B cell (primary cell): ENCODE data around the gene HMGN4. TPM values are rescaled to one million over a fixed set of nuclear protein-coding genes. Genes with fewer than 3 reads are reported as not detected.

Source experiments
- ATAC-seq: fragments of 200-7000 bp; cut with Tn5 transposase; one replicate; pipeline ENCODE4 v1.10.0; 2021; ENCODE audit warnings: low read depth, mild to moderate bottlenecking, moderate number of reproducible peaks, moderate library complexity
- CTCF ChIA-PET: fragments of 350-600 bp; sonication (Branson Sonifier 250); formaldehyde crosslinking; loops from one replicate; lab custom pipeline; 2021; ENCODE audit warnings: antibody characterized with exemption, inconsistent platforms; lab: Charles Lee
- POLR2A ChIA-PET: fragments of 350-600 bp; sonication (Branson Sonifier 250); formaldehyde crosslinking; loops from one replicate; lab custom pipeline; 2021; ENCODE audit warnings: antibody characterized with exemption; lab: Charles Lee
- DNase-seq: peaks from one replicate; pipeline ENCODE4 v3.0.0; 2013
- H2AFZ ChIP-seq: 2 replicates; pipeline ENCODE4 v1.6.1; 2012; ENCODE audit warnings: mild to moderate bottlenecking, low read depth, low read length; ENCODE audit not compliant: insufficient read depth, poor library complexity, severe bottlenecking
- H3K27ac ChIP-seq, 2 donors: 1 replicate in 1 of 2; 2 replicates in 1 of 2; pipeline ENCODE4 v1.5.1; 2012 to 2013; ENCODE audit warnings: low read length in 2 of 2, mild to moderate bottlenecking in 2 of 2, moderate library complexity in 1 of 2
- H3K27me3 ChIP-seq, 4 experiments: fragments of 200-600 bp in 1 of 4; sonication (generic) in 1 of 4; replicated peaks in 1 of 4; 1 replicate in 2 of 4; 2 replicates in 2 of 4; pipeline versions ENCODE4 v1.6.1 to v1.7.0; 2013 to 2016; ENCODE audit warnings: low read length in 3 of 4, mild to moderate bottlenecking in 2 of 4, mixed read lengths in 1 of 4, moderate library complexity in 1 of 4; ENCODE audit not compliant: insufficient read depth in 4 of 4, control insufficient read depth in 3 of 4; ENCODE audit errors: control extremely low read depth in 1 of 4
- H3K36me3 ChIP-seq, 2 experiments: replicated peaks in 1 of 2; 1 replicate in 1 of 2; 2 replicates in 1 of 2; pipeline versions ENCODE4 v1.6.1 to v1.7.1; 2013; ENCODE audit warnings: low read length in 1 of 2; ENCODE audit not compliant: insufficient read depth in 2 of 2, control insufficient read depth in 1 of 2; ENCODE audit errors: control extremely low read depth in 1 of 2, extremely low read depth in 1 of 2
- H3K4me1 ChIP-seq, 2 donors: fragments of 200-600 bp in 1 of 2; sonication (generic) in 1 of 2; 1 replicate in 1 of 2; 2 replicates in 1 of 2; pipeline versions ENCODE4 v1.5.1 to v1.6.1; 2013 to 2017; ENCODE audit warnings: low read length in 2 of 2; ENCODE audit not compliant: control insufficient read depth in 2 of 2, insufficient read depth in 2 of 2
- H3K4me2 ChIP-seq: replicated peaks from 2 replicates; pipeline ENCODE3; 2012; ENCODE audit warnings: mild to moderate bottlenecking, low read depth, low read length; ENCODE audit not compliant: poor library complexity, severe bottlenecking
- H3K4me3 ChIP-seq, 5 experiments: fragments of 200-600 bp in 1 of 5; sonication (generic) in 1 of 5; 1 replicate in 3 of 5; 2 replicates in 2 of 5; pipeline versions ENCODE4 v1.5.1 to v1.7.0; 2011 to 2016; ENCODE audit warnings: low read length in 4 of 5, mild to moderate bottlenecking in 4 of 5, low read depth in 2 of 5, control low read depth in 1 of 5, moderate library complexity in 1 of 5; ENCODE audit not compliant: insufficient read depth in 1 of 5; ENCODE audit errors: control extremely low read depth in 1 of 5, extremely low read depth in 1 of 5
- H3K79me2 ChIP-seq: fragments of 200-600 bp; sonication (generic); one replicate; pipeline ENCODE4 v1.6.0; 2016; ENCODE audit warnings: low read length; ENCODE audit not compliant: control insufficient read depth, insufficient read depth
- H3K9ac ChIP-seq: fragments of 200-600 bp; sonication (generic); 2 replicates; pipeline ENCODE4 v1.6.1; 2017; ENCODE audit warnings: mild to moderate bottlenecking, low read length, moderate library complexity
- H3K9me3 ChIP-seq, 3 donors: one replicate each; pipeline versions ENCODE4 v1.6.1 to v1.7.1; 2013; ENCODE audit warnings: low read length in 2 of 3; ENCODE audit not compliant: control insufficient read depth in 2 of 3, insufficient read depth in 1 of 3; ENCODE audit errors: control extremely low read depth in 1 of 3
- H4K20me1 ChIP-seq: 2 replicates; pipeline ENCODE4 v1.6.0; 2012; ENCODE audit warnings: mild to moderate bottlenecking, low read length; ENCODE audit not compliant: insufficient read depth, control insufficient read depth, poor library complexity, severe bottlenecking
- H3K27ac Mint-ChIP-seq: one replicate; pipeline ENCODE4 v1.8.0; 2021; ENCODE audit warnings: mixed read lengths
- H3K27me3 Mint-ChIP-seq: one replicate; pipeline ENCODE4 v1.8.0; 2021; ENCODE audit warnings: mixed read lengths
- H3K4me1 Mint-ChIP-seq: one replicate; pipeline ENCODE4 v1.8.0; 2021; ENCODE audit warnings: mixed read lengths
- H3K4me3 Mint-ChIP-seq: one replicate; pipeline ENCODE4 v1.8.0; 2021; ENCODE audit warnings: mixed read lengths
- H3K9me3 Mint-ChIP-seq: one replicate; pipeline ENCODE4 v1.8.0; 2022; ENCODE audit warnings: mixed read lengths; ENCODE audit not compliant: insufficient read depth
- EZH2 ChIP-seq: IDR thresholded peaks from 2 replicates; pipeline ENCODE4 v1.6.1; 2012; ENCODE audit warnings: borderline replicate concordance, low read depth, mild to moderate bottlenecking, moderate library complexity, low read length; ENCODE audit not compliant: insufficient read depth, poor library complexity, severe bottlenecking
- WGBS: methylation state at CpG from one replicate; pipeline ENCODE4 v1.1.5; 2013; ENCODE audit warnings: missing lambda C conversion rate; ENCODE audit not compliant: insufficient coverage; 5-methylcytosine and 5-hydroxymethylcytosine counted together
- intact Hi-C: fragments of 100-400 bp; cut with micrococcal nuclease; formaldehyde crosslinking; loops from one replicate; pipeline ENCODE4 v1.10.0; 2022
- polyA plus RNA-seq: library from polyadenylated mRNA; depleted of rRNA; stranded (reverse); fragments of >200 nt; gene quantifications from 2 replicates; pipeline ENCODE4 v1.2.3, GENCODE V29; 2012
- total RNA-seq, 2 donors: library from RNA; stranded (reverse); fragments of 120-200 nt in 1 of 2; gene quantifications; 1 replicate in 1 of 2; 2 replicates in 1 of 2; pipeline versions ENCODE4 v1.2.3 to v1.2.4, GENCODE V29; 2013 to 2022
- TF ChIP-seq, protein P1 (sequence below): fragments of 200-600 bp; IDR thresholded peaks from one replicate; pipeline ENCODE4 v1.8.0; 2022; ENCODE audit warnings: antibody characterized with exemption, mild to moderate bottlenecking

Gene HMGN4
- total and polyA plus RNA-seq, 2 donors (not counting 1 experiment from before 2014, with no cell fraction given): 37.7 to 81.1 TPM

DNA sequence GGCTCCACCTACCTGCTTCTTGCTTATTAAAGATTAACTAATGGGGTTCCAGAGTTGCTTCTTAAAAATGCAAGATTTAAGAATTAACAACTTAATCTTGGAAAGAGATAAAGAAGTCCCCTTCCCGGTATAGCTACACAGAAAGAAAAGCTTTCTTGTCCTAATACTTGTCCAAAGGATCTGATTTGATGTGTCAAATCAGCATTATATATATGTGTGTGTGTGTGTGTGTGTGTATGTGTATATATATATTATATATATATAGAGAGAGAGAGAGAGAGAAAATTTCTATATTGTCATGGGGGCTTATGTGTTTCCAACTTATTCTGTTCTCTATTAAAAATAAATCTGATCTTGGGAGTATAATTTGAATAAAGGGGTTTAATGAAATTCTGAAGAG is 4.6 kb upstream of the HMGN4 start:
- POLR2A ChIA-PET: interaction anchor here (0.5 to 2.3 kb wide), 4 partner anchors 12 to 258 kb away, joined by 3 to 16 read pairs (median 7); no protein-coding TSS in a partner anchor
- H3K4me3 ChIP-seq: peak overlapping the region; percentile 56 to 86 (median 78)
- H3K9me3 ChIP-seq: no peaks in the 10 kb centered on the region
- CTCF ChIA-PET: interaction anchor here (0.6 to 3.7 kb wide), 10 partner anchors 9 to 348 kb away, joined by 3 to 27 read pairs (median 5); a partner anchor contains a TSS
- peak overlapping the region; percentile 81 for H3K9ac ChIP-seq
- H3K4me2 ChIP-seq: peak overlapping the region; percentile 79
- Mint-ChIP-seq H3K27me3 (peaks cover 3% of the 10 kb centered on the region), H3K27ac (peak overlapping the region; percentile 97), H3K4me3 (peak overlapping the region; percentile 99), H3K4me1 (peaks cover 50% of the 10 kb centered on the region), H3K9me3 (no peaks in the 10 kb centered on the region)
- no peaks in the 10 kb centered on the region for H4K20me1 ChIP-seq
- peaks cover 23 to 28% of the 10 kb centered on the region in 2 donors for H3K4me1 ChIP-seq
- intact Hi-C loops: loop anchor here (1.0 kb wide), 1 partner anchor 35 kb away; no protein-coding TSS in a partner anchor
- no CpG with 5 or more reads among the region's 1 CpG for WGBS
- no peaks in the 10 kb centered on the region for H3K36me3 ChIP-seq
- ATAC-seq (no peak), DNase-seq (no peak)
- H3K27me3 ChIP-seq: no peaks in the 10 kb centered on the region
- TF ChIP-seq EZH2: no peak
- TF ChIP-seq, protein P1, sequence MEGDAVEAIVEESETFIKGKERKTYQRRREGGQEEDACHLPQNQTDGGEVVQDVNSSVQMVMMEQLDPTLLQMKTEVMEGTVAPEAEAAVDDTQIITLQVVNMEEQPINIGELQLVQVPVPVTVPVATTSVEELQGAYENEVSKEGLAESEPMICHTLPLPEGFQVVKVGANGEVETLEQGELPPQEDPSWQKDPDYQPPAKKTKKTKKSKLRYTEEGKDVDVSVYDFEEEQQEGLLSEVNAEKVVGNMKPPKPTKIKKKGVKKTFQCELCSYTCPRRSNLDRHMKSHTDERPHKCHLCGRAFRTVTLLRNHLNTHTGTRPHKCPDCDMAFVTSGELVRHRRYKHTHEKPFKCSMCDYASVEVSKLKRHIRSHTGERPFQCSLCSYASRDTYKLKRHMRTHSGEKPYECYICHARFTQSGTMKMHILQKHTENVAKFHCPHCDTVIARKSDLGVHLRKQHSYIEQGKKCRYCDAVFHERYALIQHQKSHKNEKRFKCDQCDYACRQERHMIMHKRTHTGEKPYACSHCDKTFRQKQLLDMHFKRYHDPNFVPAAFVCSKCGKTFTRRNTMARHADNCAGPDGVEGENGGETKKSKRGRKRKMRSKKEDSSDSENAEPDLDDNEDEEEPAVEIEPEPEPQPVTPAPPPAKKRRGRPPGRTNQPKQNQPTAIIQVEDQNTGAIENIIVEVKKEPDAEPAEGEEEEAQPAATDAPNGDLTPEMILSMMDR: no peak
- H2AFZ ChIP-seq: peak overlapping the region; percentile 93
- peaks cover 6% of the 10 kb centered on the region for H3K79me2 ChIP-seq
- peak overlapping the region; percentile 45 to 78 for H3K27ac ChIP-seq

GRCh38 chr6:26534681-26535465 is 3.3 kb upstream of the HMGN4 start:
- intact Hi-C loops: loop anchor here (5.0 kb wide), 4 partner anchors 78 to 193 kb away; partner anchors contain the start of genes BTN2A1, BTN3A1 and BTN3A2
- no peak for ATAC-seq
- DNase-seq: no peak
- ChIA-PET CTCF (interaction anchor here (1.6 to 3.6 kb wide), 2 partner anchors 12 to 34 kb away, joined by 3 to 18 read pairs; no protein-coding TSS in a partner anchor), POLR2A (interaction anchor here (0.7 kb wide), 1 partner anchor 1545 kb away, joined by 4 read pairs; no protein-coding TSS in a partner anchor)
- TF ChIP-seq, protein P1: no peak
- no peak for TF ChIP-seq EZH2
- Mint-ChIP-seq H3K27ac (peak overlapping the region; percentile 27), H3K27me3 (peaks cover 3% of the 10 kb centered on the region), H3K4me1 (peaks cover 57% of the 10 kb centered on the region), H3K9me3 (no peaks in the 10 kb centered on the region), H3K4me3 (peak overlapping the region; percentile 38)
- no peaks in the 10 kb centered on the region for H3K27me3 ChIP-seq
- no peaks in the 10 kb centered on the region for H3K36me3 ChIP-seq
- H3K79me2 ChIP-seq: peaks cover 19% of the 10 kb centered on the region
- no peak overlapping the region for H3K27ac ChIP-seq
- no peak overlapping the region for H3K4me3 ChIP-seq
- 85% methylated on average over 3 of the region's 6 CpGs for WGBS
- peaks cover 34 to 40% of the 10 kb centered on the region in 2 donors for H3K4me1 ChIP-seq
- no peak overlapping the region for H3K9ac ChIP-seq
- H2AFZ ChIP-seq: no peak overlapping the region
- H3K9me3 ChIP-seq: no peaks in the 10 kb centered on the region
- no peaks in the 10 kb centered on the region for H4K20me1 ChIP-seq
- no peak overlapping the region for H3K4me2 ChIP-seq
